H1 (cell line): ENCODE results near the gene KCNG3. TPM values are rescaled to one million over a fixed set of nuclear protein-coding genes. Genes with fewer than 3 reads are reported as not detected.

Experiments
- CTCF ChIA-PET: fragments of 300-600 bp; sonication (Branson Sonifier 250); formaldehyde crosslinking; loops from one replicate; lab custom pipeline; 2021; ENCODE audit not compliant: partially characterized antibody; lab: Charles Lee
- POLR2A ChIA-PET: fragments of 300-600 bp; sonication (Branson Sonifier 250); formaldehyde crosslinking; loops from one replicate; lab custom pipeline; 2021; ENCODE audit warnings: inconsistent platforms; ENCODE audit not compliant: partially characterized antibody; lab: Charles Lee
- DNase-seq, 2 experiments: peaks; one replicate each; pipeline versions ENCODE4 v3.0.0 to v3.0.0-alpha.2; 2010 to 2022; ENCODE audit warnings: low spot score in 2 of 2, low read depth in 1 of 2, mixed read lengths in 1 of 2
- FAIRE-seq: peaks from 2 replicates; lab custom pipeline; 2011; peaks lifted over from hg19 to GRCh38; lab: Jason Lieb, UNC
- H2AFZ ChIP-seq: 2 replicates; pipeline ENCODE4 v1.8.1; 2012; ENCODE audit warnings: low read length, inconsistent platforms
- H2AK5ac ChIP-seq: 2 replicates; pipeline ENCODE4 v1.6.1; 2013; ENCODE audit warnings: low read depth, low read length
- H2BK120ac ChIP-seq: replicated peaks from 2 replicates; pipeline ENCODE3; 2013; ENCODE audit warnings: low read depth, low read length, inconsistent platforms
- H2BK12ac ChIP-seq: 2 replicates; pipeline ENCODE4 v1.6.1; 2013; ENCODE audit warnings: low read depth, low read length
- H2BK15ac ChIP-seq: 2 replicates; pipeline ENCODE4 v1.6.1; 2013; ENCODE audit warnings: low read length
- H2BK20ac ChIP-seq: 2 replicates; pipeline ENCODE4 v1.6.1; 2013; ENCODE audit warnings: low read length
- H2BK5ac ChIP-seq: 2 replicates; pipeline ENCODE4 v1.6.1; 2013; ENCODE audit warnings: low read depth, low read length
- H3K14ac ChIP-seq: 2 replicates; pipeline ENCODE4 v1.6.1; 2013; ENCODE audit warnings: inconsistent platforms; ENCODE audit not compliant: insufficient read length
- H3K18ac ChIP-seq: 2 replicates; pipeline ENCODE4 v1.6.1; 2013; ENCODE audit warnings: low read length; ENCODE audit errors: extremely low read depth
- H3K23ac ChIP-seq: 2 replicates; pipeline ENCODE4 v1.6.1; 2013; ENCODE audit warnings: inconsistent platforms; ENCODE audit not compliant: insufficient read length
- H3K23me2 ChIP-seq: 2 replicates; pipeline ENCODE4 v1.6.1; 2013; ENCODE audit warnings: low read depth, low read length
- H3K27ac ChIP-seq: 2 replicates; pipeline ENCODE4 v1.6.1; 2011; ENCODE audit warnings: low read depth, low read length, inconsistent platforms
- H3K27me3 ChIP-seq, 4 experiments: replicated peaks in 1 of 4; 1 replicate in 1 of 4; 2 replicates in 3 of 4; pipeline versions ENCODE4 v1.6.1 to v1.8.1; 2011 to 2013; ENCODE audit warnings: low read length in 3 of 4, mild to moderate bottlenecking in 3 of 4, inconsistent platforms in 2 of 4, mixed read lengths in 2 of 4, moderate library complexity in 1 of 4; ENCODE audit not compliant: control insufficient read depth in 3 of 4, insufficient read depth in 3 of 4; ENCODE audit errors: extremely low read depth in 1 of 4
- H3K36me3 ChIP-seq, 4 experiments: 2 replicates each; pipeline versions ENCODE4 v1.6.1 to v1.8.1; 2011 to 2013; ENCODE audit warnings: mild to moderate bottlenecking in 4 of 4, low read length in 3 of 4, moderate library complexity in 2 of 4, control low read depth in 1 of 4, inconsistent platforms in 1 of 4; ENCODE audit not compliant: insufficient read depth in 4 of 4, control insufficient read depth in 2 of 4
- H3K4ac ChIP-seq: replicated peaks from 2 replicates; pipeline ENCODE3; 2013; ENCODE audit warnings: low read length, low read depth, mixed read lengths, inconsistent platforms; ENCODE audit not compliant: insufficient read length
- H3K4me1 ChIP-seq, 4 experiments: replicated peaks in 1 of 4; 1 replicate in 1 of 4; 2 replicates in 3 of 4; pipeline versions ENCODE4 v1.6.1 to v1.8.1; 2011 to 2013; ENCODE audit warnings: low read length in 3 of 4, inconsistent platforms in 2 of 4, mixed read lengths in 1 of 4; ENCODE audit not compliant: insufficient read depth in 4 of 4, control insufficient read depth in 3 of 4
- H3K4me2 ChIP-seq, 2 experiments: 2 replicates each; pipeline versions ENCODE4 v1.6.1 to v1.8.1; 2011 to 2013; ENCODE audit warnings: low read depth in 2 of 2, low read length in 2 of 2, control low read depth in 1 of 2, inconsistent platforms in 1 of 2, mild to moderate bottlenecking in 1 of 2; ENCODE audit not compliant: insufficient read depth in 1 of 2
- H3K4me3 ChIP-seq, 4 experiments: fragments of 200-600, 300-600 bp in 1 of 4; sonication (generic), shearing (Covaris generic), sonication (Bioruptor Twin) in 1 of 4; 2 replicates each; pipeline versions ENCODE4 v1.5.1 to v1.8.1; 2011 to 2016; ENCODE audit warnings: low read length in 4 of 4, low read depth in 3 of 4, control low read depth in 2 of 4, inconsistent platforms in 2 of 4, mild to moderate bottlenecking in 2 of 4, mixed read lengths in 1 of 4, moderate library complexity in 1 of 4; ENCODE audit not compliant: insufficient read depth in 2 of 4; ENCODE audit errors: extremely low read depth in 1 of 4
- H3K56ac ChIP-seq: replicated peaks from 2 replicates; pipeline ENCODE3; 2013; ENCODE audit warnings: low read depth, mild to moderate bottlenecking, mixed read lengths, low read length, inconsistent platforms; ENCODE audit not compliant: insufficient read length
- H3K79me1 ChIP-seq: 2 replicates; pipeline ENCODE4 v1.6.1; 2013; ENCODE audit warnings: low read depth, low read length, control low read depth
- H3K79me2 ChIP-seq, 2 experiments: 2 replicates each; pipeline versions ENCODE4 v1.6.1 to v1.8.1; 2012 to 2013; ENCODE audit warnings: low read length in 2 of 2, mild to moderate bottlenecking in 2 of 2, inconsistent platforms in 1 of 2; ENCODE audit not compliant: insufficient read depth in 2 of 2, control insufficient read depth in 1 of 2
- H3K9ac ChIP-seq, 4 experiments: replicated peaks in 1 of 4; 1 replicate in 1 of 4; 2 replicates in 3 of 4; pipeline versions ENCODE4 v1.6.1 to v1.8.1; 2011 to 2013; ENCODE audit warnings: low read depth in 3 of 4, low read length in 3 of 4, control low read depth in 2 of 4, mild to moderate bottlenecking in 2 of 4, moderate library complexity in 2 of 4, inconsistent platforms in 1 of 4; ENCODE audit errors: extremely low read depth in 1 of 4
- H3K9me3 ChIP-seq, 2 experiments: 2 replicates each; pipeline versions ENCODE4 v1.6.1 to v1.8.1; 2012 to 2013; ENCODE audit warnings: mild to moderate bottlenecking in 2 of 2, moderate library complexity in 2 of 2, control low read depth in 1 of 2, inconsistent platforms in 1 of 2, low read depth in 1 of 2, low read length in 1 of 2, mixed read lengths in 1 of 2; ENCODE audit not compliant: insufficient read depth in 2 of 2
- H4K20me1 ChIP-seq, 2 experiments: replicated peaks in 1 of 2; 2 replicates each; pipeline versions ENCODE3 to v1.8.1; 2011 to 2013; ENCODE audit warnings: inconsistent platforms in 2 of 2, low read length in 2 of 2, mild to moderate bottlenecking in 1 of 2; ENCODE audit not compliant: insufficient read depth in 2 of 2, control insufficient read depth in 1 of 2
- H4K5ac ChIP-seq: 2 replicates; pipeline ENCODE4 v1.6.1; 2013; ENCODE audit warnings: low read length, low read depth, mixed read lengths, inconsistent platforms; ENCODE audit not compliant: insufficient read length
- H4K8ac ChIP-seq: 2 replicates; pipeline ENCODE4 v1.8.0; 2013; ENCODE audit warnings: mild to moderate bottlenecking, moderate library complexity, low read length, inconsistent platforms; ENCODE audit not compliant: insufficient read depth; ENCODE audit errors: extremely low read depth
- H4K91ac ChIP-seq: replicated peaks from 2 replicates; pipeline ENCODE3; 2013; ENCODE audit warnings: low read length, mixed read lengths, inconsistent platforms; ENCODE audit not compliant: insufficient read length
- ASH2L ChIP-seq: fragments of 200-600, 300-600 bp; sonication (generic); IDR thresholded peaks from one replicate; pipeline ENCODE4 v1.7.1; 2017; ENCODE audit warnings: low read length
- MAFK ChIP-seq: IDR thresholded peaks from 2 replicates; pipeline ENCODE4 v1.6.1; 2012; ENCODE audit warnings: low read depth, mild to moderate bottlenecking, improper control_type of control experiment, low read length
- SUZ12 ChIP-seq: fragments of 200-600 bp; sonication (generic); IDR thresholded peaks from 2 replicates; pipeline ENCODE4 v1.6.1; 2012; ENCODE audit warnings: mild to moderate bottlenecking, inconsistent platforms, low read length, moderate library complexity, mixed read lengths
- WGBS, 2 experiments: shearing (Covaris generic) in 1 of 2; methylation state at CpG; one replicate each; pipeline versions ENCODE4 v1.1.6 to v1.1.7; 2013 to 2015; ENCODE audit warnings: low lambda C conversion rate in 2 of 2, mixed read lengths in 2 of 2, inconsistent platforms in 1 of 2, low coverage in 1 of 2, missing lambda C conversion rate in 1 of 2; ENCODE audit not compliant: insufficient replicate concordance in 2 of 2, insufficient coverage in 1 of 2, insufficient read length in 1 of 2; ENCODE audit errors: extremely low coverage in 1 of 2, missing lambda C conversion rate in 1 of 2; 5-methylcytosine and 5-hydroxymethylcytosine counted together
- polyA plus RNA-seq, 7 experiments: library from polyadenylated mRNA; depleted of rRNA in 3 of 7; stranded (reverse) in 5 of 7; unstranded in 2 of 7; fragments of >200 nt in 5 of 7; fragments of 200-250 nt in 2 of 7; gene quantifications; 1 replicate in 5 of 7; 2 replicates in 1 of 7; 4 replicates in 1 of 7; pipeline versions ENCODE4 v1.2.1 to v1.2.3, GENCODE V29; 2011 to 2013; ENCODE audit warnings: missing spikeins in 2 of 7, mixed read lengths in 2 of 7
- total RNA-seq: library from RNA; stranded (reverse); fragmentation: NEBNext Ultra II Directional; extraction: Animal tissue kit (Norgen Biotek cat#: 25700); gene quantifications from 2 replicates; pipeline ENCODE4 v1.2.1, GENCODE V29; 2021

KCNG3 gene
- total and polyA plus RNA-seq, 2 of the 8 experiments (the other 6 are each of a cell fraction or from before 2014, with no cell fraction given) = 8.1 to 21.3 TPM

GRCh38 chr2:42504364-42505230 is 10.8 kb upstream of the KCNG3 start:
- H3K4ac ChIP-seq = no peak overlapping the region
- peaks cover 0 to 5% (median 0%) of the 10 kb centered on the region in 4 experiments; a peak in 1 of 7 replicates for H3K4me1 ChIP-seq
- no peaks in the 10 kb centered on the region for H3K79me1 ChIP-seq
- H2AFZ ChIP-seq = no peak overlapping the region
- H3K27ac ChIP-seq = no peak overlapping the region
- no peaks in the 10 kb centered on the region for H3K23me2 ChIP-seq
- H3K18ac ChIP-seq = no peak overlapping the region
- no peak overlapping the region for H3K9ac ChIP-seq
- H3K4me2 ChIP-seq = no peak overlapping the region
- no peak for DNase-seq
- H3K56ac ChIP-seq = no peak overlapping the region
- TF ChIP-seq ASH2L (no peak), SUZ12 (no peak), MAFK (no peak)
- no peak for FAIRE-seq
- no peak overlapping the region for H3K23ac ChIP-seq
- H4K5ac ChIP-seq = no peak overlapping the region
- H3K27me3 ChIP-seq = no peaks in the 10 kb centered on the region
- H4K91ac ChIP-seq = no peak overlapping the region
- no peak overlapping the region for H3K4me3 ChIP-seq
- CTCF ChIA-PET = interaction anchor here (0.6 to 1.4 kb wide), 11 partner anchors 9 to 162 kb away, joined by 3 to 7 read pairs (median 3); no protein-coding TSS in a partner anchor
- no peaks in the 10 kb centered on the region for H3K36me3 ChIP-seq
- no peaks in the 10 kb centered on the region for H4K20me1 ChIP-seq
- H2AK5ac ChIP-seq = no peak overlapping the region
- 93% methylated on average over 9 of the region's 10 CpGs; no CpG with 5 or more reads in 1 of the 2 experiments for WGBS, 2 experiments
- H3K79me2 ChIP-seq = no peaks in the 10 kb centered on the region
- no peak overlapping the region for H4K8ac ChIP-seq
- no peak overlapping the region for H2BK15ac ChIP-seq
- no peak overlapping the region for H2BK5ac ChIP-seq
- no peaks in the 10 kb centered on the region for H3K9me3 ChIP-seq
- no peak overlapping the region for H2BK120ac ChIP-seq
- POLR2A ChIA-PET = interaction anchor here (1.0 to 1.5 kb wide), 3 partner anchors 11 to 165 kb away, joined by 3 read pairs; no protein-coding TSS in a partner anchor
- peak overlapping the region; percentile 48; the same call in 1 of the 2 replicates for H2BK20ac ChIP-seq
- H2BK12ac ChIP-seq = no peak overlapping the region
- no peak overlapping the region for H3K14ac ChIP-seq
